ENCODE measurements around the gene GSTO2.

The GSTO2 gene

DNA sequence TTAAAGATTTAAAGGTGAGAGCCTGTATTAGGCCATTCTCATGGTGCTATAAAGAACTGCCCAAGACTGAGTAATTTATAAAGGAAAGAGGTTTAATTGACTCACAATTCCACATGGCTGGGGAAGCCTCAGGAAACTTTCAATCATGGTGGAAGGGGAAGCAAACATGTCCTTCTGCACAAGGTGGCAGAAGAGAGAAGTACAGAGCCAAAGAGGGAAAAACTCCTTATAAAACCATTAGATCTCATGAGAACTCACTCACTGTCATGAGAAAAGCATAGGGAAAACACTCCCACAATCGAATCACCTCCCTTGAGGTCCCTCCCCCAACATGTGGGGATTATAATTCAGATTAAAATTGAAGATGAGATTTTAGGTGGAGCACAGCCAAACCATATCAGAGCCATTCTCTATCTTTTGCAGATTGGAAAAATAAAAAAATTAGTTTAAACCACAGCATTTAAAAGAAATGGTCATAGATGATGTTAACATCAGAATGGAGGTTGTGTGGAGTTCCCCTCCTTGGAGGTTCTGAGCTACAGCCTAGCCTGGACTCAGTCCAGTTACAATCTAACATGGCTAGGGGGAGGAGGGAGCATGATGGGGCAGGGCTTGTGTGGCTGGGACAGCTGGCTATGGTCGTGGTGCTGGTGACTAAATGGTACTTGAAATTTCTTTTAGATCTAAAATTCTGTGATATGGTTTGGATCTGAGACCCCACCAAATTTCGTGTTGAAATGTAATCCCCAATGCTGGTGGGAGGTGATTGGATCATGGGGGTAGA is 33.1 kb downstream of the GSTO2 start:
- intact Hi-C loops (cut with DNase I): no loop called here
- DNase-seq: no peak

DNA sequence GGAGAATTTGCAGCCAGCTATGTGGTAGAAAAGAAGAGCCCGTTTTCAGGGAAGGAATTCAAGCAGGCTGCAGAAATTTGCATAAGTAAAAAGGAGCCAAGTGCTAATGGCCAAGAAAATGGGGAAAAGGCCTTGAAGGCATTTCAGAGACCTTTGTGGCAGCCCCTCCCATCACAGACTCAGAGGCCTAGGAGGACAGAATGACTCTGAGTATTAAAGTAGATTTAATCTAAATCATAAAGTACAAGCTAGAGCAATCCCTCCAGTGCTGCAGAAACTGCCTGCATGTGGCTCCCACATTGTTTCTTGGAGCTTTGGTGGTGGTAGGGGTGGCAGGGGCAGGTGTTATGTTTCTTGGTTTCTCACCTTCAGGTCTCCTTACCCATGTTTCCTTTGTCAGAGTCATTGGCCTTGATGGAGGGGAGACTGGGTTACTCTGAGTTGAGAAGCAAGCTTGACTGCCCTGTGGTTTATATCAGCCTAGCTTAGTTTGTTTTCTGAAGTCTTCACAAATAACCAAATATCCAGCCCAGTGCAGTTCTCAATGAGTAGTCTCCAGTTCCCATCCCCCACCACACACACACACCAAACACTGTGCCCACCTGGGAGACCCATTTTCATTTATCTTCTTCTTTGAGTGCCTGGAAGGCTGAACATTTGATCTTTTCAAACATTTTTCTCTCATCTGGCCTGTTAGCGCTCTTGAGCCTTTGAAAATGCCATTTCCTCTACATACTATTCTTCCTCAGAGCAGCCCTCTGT is 34.8 kb downstream of the GSTO2 start:
- intact Hi-C loops (cut with DNase I): no loop called here
- DNase-seq: no peak

DNA sequence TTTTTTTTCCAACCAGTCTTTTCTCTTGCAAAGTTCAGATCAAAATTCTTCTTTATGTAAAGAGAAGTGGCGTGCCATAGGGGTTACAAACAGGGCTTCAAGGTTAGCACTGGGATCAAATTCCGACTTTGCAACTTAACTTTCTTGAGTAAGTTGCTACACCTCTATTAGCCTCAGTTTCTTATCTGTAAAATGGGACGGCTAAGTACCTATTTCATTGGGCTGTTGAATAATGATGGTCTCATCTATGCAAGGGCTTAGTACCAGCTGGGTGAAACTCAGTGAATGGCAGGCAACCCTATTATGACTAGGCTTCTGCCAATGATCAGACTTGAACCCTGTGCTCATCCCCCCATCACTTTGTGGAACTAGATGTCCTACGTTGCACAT is 35.4 kb downstream of the GSTO2 start:
- no peak for DNase-seq
- intact Hi-C loops (cut with DNase I): no loop called here

DNA sequence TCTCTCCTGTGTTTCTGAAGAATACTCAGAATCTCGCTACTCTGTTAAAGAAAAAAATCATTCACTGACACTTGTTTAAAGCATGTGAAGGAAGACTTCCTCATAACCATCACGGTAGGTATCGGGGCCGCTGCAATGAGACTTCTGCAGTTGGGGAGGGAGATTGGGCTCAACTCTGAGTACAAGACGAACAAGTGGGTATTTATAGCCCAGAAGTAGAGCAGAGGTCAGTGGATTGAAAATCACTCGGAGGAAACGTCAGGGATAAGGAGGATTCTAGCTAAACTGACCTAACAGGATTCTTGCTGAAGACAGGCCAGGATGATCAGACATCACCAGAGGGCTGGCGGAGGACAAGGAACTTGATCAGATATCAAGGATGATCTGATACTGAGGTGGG is 35.9 kb downstream of the GSTO2 start:
- no peak for DNase-seq
- intact Hi-C loops (cut with DNase I): loop anchor here (5.0 kb wide), 1 partner anchor 47 kb away; the partner anchor contains the start of gene CFAP58

DNA sequence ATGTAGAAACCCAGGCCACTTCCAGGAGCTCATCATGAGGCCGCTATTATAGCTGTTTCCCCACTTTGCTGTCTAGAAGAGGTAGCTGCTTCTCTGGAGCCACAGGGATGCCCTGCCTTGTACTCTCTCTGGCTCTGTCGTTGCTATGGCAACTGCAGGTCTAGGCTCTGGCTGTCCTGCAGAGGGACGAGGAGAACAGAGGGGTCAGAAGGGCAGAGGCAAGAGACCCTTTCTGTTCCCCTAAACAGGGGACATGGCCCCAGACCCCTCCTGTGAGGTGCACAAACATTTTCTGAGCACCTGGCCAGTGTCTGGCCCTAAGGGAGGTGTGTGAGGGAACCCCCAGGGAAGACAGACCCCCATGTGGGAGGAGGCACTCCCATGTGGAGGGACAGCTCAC is 37.9 kb downstream of the GSTO2 start:
- intact Hi-C loops (cut with DNase I): loop anchor here (5.0 kb wide), 1 partner anchor 45 kb away; the partner anchor contains the start of gene CFAP58
- no peak for DNase-seq

DNA sequence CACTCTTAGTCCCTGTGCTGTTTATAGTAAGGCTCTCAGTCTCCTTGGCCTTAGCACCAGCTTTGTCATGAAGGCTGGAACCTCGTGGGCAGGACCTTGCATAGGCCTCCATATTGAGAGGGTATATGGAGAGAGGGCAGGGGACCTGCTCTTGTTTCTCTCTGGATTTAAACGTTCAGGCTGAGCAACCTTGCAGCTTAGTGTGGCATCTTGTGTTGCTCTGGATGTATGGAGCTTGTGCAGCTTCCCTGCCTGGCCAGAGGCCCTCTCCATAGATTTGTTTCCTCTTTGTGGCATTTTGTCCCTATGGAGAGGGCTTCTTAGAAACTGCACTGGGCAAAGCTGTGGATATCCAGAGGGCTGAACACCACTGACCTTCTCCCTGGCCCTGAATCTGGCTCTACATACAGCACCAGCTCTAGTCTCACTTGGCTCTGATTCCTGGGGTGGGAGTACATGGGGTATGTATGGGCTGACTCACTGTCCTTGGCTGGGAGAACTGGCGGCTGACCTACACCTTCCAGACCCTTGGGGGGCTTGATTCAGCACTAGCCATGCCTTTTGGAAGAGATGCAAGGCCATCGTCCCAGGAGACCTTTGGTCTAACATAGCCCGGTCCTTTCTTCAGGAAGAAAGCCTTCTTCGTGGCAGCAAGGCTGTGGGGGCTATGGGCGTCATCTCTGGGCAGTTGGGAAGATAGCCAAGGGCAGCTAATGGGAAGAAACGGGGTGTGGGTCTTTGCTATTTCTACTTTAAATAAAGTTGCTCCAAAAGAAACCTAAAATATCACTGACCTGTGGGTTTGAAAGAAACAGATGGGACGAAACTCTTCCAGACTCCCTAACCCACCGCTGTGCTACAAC is 38.8 kb downstream of the GSTO2 start:
- intact Hi-C loops (cut with DNase I): loop anchor here (5.0 kb wide), 1 partner anchor 44 kb away; the partner anchor contains the start of gene CFAP58
- no peak for DNase-seq

DNA sequence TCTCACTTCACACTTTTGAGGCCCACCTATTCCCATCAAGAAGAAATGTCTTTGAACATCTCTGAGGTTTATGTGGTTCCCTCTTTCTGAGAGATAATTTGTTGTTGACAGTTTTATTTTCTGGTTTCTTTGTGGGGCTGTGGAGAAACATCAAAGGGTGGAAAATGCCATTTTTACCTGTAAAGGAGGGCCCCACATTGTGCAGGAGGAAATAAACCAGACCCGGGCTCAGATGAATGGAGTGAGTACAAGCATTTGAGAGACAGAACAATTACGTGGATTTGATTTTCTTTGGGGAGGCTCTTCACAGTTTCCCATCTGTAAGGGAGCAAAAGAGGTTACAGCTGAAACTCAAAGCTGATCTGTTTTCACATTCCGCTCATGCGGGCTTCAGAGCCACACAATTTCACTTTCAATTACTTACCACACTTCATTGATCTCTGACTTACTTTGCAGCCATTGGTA is 39.5 kb downstream of the GSTO2 start:
- intact Hi-C loops (cut with DNase I): loop anchor here (5.0 kb wide), 1 partner anchor 44 kb away; the partner anchor contains the start of gene CFAP58
- no peak for DNase-seq

DNA sequence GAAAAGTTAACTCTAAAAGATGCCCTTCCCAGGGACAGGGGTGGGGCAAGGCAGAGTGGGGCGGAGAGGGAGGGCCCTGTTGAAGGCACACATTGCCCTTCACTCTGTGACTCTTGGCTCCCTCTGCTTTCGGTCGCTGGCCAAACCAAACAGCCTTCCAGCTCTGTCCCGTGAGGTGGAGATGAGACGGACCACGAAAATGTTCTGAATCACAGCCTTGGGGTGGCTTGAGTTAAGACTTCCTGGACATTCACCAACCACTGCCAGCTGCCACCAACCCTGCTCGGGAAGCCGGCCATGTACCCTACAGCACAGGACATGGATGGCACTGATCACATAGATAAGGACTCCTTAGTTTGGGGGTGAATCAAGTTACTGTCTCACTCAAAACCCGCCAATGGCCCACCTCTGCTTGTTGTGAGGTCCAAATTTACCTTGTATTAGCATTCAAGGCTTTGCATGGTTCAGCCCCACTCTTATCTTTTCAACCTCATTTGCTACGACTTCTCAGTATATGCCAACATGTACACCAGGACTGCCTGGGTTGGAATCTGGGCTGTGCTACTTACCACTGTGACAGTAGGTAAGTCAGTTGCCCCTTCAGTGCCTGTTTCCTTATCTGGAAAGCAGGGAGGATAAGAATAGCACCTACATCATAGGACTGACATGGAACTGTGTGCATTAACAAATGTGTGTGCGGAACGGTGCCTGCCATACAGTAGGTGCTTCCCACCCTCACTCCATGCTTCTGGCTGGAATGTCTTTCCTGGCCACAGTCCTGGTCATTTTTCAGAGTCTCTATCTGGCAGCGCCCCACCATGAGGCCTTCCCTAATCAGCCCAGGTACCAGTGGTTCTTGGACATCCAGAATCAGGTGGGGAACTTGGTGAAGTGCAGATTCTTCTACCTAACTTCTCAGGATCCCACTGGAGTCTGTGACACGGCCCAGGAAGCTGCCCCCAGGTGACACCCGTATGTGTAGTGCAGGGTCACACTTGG is 41.3 kb downstream of the GSTO2 start:
- peak in 1 of 42 donors; percentile 30 for DNase-seq
- intact Hi-C loops (cut with DNase I): loop anchor here (5.0 kb wide), 1 partner anchor 42 kb away; the partner anchor contains the start of gene CFAP58

DNA sequence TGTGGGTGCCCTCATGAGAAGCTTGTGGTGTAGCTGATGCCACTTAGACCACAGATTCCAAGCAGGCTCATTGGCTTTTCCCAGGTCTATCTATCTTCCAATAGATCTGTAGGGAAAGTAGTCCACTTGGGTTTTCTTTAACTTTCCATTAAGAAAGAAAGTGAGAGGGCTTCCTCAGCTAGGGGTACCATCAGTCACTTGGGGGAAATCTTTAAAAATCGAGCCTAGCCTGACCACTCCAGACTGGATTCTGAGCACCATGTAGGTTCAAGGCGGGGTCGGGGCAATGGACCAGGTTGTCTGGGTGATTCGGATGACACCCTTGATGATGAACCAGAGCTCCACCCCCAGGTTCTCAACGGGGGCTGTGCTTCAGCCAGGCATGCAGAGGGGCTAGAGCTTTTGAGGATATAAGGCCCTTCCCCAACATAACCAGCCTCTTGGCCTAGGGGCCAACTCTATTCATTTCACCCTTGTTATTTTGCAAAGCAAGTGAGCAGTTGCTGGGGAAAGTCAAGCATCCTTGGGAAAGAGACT is 42.3 kb downstream of the GSTO2 start:
- intact Hi-C loops (cut with DNase I): no loop called here
- no peak for DNase-seq

DNA sequence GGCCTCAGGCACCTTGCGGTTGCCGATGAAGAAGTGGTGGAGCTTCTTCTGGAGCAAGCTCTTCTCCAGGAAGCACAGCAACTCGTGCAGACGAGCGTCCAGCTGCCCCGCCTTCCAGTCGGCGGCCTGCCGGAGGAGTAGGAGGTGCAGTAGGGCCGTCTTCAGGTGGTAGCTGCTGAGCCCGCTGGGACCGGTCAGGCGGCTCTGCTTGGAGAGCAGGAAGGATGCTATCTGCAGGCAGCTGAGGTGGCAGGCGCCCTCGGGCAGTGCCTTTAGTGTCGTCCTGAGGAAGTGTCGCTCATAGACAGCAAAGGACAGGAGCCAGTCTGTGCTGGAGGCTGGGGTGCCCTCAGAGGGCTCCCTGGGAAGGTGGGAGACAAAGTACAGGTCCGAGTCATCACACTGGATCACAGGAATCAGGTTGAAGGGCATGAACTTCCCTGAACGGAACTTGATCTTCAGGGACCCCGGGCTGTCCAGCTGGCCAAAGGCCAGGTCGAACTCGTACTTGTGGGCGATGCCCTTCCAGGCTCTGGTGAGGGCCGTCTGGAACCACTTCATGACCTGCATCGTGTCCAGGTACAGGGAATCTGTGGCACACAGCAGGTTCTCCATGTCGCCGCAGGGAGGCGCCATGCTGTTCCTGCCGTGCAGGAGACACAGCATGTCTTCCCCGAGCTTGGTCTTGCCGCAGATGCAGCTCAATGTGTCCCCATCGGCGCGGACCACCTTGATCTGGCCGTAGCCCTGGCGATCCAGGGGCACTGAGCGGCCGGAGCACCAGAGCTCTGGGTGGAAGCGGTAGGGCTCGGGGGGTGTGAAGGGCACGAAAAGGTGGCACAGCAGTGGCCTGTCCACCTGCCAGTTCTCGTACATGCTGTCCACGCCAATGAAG is 45.9 kb downstream of the GSTO2 start:
- intact Hi-C loops (cut with DNase I): no loop called here
- no peak for DNase-seq

DNA sequence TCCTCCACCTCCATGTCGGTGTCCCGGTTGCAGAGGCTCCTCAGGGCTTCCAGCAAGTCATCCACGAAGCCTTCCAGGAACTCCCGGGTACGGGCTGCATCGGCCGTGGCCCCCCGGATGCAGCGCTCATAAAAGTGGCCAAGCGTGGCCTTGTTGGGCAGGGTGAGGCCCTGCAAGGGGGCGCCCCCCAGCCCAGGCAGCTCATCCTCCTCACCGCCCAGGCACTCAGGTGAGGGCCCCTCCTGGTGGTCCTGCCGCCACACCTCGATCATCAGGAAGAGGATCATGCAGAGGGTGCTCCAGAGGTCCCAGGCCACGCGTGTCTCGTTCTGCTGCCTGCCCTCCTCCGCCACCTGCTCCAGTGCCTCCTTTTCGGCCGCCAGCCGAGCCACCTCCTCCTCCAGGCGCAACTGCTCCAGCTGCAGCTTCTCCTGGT is 46.5 kb downstream of the GSTO2 start:
- DNase-seq: no peak
- intact Hi-C loops (cut with DNase I): no loop called here

DNA sequence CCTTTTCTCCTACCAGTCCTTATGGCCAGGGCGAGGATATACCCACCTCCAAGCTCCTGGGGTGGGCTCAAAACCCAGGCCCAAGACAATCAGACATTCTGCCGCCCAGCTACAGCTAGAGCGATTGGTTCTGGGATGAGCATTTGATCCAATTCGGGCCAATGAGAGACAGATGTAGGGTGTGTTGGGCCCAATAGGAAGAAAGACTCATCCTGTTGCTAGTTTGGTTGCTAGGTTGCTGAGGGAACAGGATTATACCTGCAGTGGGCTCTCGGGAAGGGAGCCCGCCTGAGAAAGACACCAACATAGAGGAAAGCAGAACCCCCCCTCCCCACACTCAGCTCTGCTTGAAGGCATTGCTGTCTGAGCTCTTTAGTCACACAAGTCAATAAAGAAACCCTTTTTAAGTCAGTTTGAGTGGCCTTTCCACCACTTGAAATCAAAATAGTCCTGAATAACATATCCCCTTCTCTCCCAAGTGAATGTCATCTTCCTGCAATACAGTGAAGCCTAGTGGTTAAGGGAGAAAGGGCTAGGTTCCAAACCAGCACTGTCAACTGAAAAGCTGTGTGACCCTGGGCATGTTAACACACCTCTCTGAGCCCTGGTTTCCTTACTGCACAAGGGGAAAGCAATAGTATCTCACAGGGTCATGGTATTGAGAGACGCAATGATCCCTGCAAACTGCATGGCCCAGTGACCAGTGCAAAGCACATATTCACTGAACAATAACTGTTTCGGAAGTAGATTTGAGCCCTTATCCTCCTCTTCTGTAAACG is 47.5 kb downstream of the GSTO2 start:
- DNase-seq: no peak
- intact Hi-C loops (cut with DNase I): no loop called here

DNA sequence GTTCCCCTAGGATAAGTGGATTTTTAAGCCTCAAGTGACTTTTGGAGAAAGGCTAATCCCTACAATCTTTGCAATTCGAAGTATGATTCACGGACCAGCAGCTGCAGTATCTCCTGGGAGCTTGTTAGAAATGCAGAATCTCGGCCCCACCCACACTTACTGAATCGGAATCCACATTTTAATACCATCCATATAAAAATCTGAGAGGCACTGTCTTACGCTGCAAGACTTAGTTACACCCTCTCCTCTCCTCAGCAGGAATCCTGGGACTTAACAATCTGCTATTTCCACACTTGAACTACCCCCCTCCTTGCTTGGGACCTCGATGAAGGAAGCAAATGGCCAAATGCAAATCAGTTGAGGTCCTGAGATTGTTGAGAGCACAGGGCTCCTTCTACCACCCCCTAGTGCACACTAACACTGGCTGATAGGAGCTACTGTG is 48.3 kb downstream of the GSTO2 start:
- intact Hi-C loops (cut with DNase I): no loop called here
- peak in 17 of 42 donors; percentile 22 to 81 (median 53) for DNase-seq

DNA sequence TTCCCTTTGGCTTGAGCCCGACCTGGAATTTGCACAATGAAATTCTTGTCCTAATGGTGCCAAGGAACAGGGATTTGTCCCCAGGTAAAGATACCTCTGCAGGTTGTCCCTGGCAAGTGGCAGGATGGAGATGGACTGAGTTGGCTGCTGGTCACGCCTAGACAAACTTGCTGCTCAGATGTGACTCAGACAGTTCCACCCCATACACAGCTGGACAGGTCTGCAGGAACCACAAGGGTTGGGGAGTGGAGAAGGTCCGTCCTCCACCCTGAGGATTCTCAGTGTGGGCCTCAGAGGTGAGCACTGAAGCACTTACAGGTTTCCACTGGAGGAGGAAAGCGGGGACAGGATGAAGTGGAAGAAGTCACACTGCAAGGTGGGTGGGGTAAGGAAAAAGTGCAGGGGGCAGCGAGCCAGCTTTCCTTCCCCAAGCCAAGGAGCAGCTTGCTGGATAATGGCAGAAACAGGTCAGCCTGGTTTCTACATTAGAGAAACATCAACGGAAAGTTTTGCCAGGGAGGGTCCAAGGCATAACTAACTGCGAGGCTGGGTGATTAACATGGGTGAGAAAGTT is 48.8 kb downstream of the GSTO2 start:
- DNase-seq: no peak
- intact Hi-C loops (cut with DNase I): no loop called here

DNA sequence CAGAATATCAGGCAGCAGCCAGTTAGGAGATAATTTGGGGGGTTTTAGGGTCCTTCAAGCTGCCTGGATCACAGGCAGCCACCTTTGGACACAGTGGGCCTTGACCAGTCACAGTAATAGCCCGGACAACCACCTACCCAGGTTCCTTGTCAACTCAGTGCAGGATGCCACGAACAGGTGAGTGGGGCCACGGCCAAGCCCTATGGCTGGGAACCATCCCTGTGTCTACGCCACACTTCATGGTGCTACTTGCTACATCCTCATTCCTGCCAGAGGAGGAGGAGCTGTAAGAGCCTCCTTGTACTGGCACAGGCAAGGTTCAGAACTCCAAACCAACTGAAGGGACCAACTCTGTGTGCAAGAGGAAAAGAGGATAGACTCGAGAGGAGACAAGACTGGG is 49.3 kb downstream of the GSTO2 start:
- intact Hi-C loops (cut with DNase I): no loop called here
- DNase-seq: no peak

All from head of caudate nucleus (tissue), 42 donors.